Kidney (tissue), 14 donors: Measurements from ENCODE around the gene ROCK2. TPM values are rescaled to one million over a fixed set of nuclear protein-coding genes. Genes with fewer than 3 reads are reported as not detected.

Experiments used
- DNase-seq, 5 donors: peaks; one replicate each; pipeline ENCODE4 v3.0.0-alpha.2; 2013 to 2020
- FAIRE-seq: peaks from 2 replicates; lab custom pipeline; 2012; peaks lifted over from hg19 to GRCh38; lab: Jason Lieb, UNC
- H3K27ac ChIP-seq, 2 donors: one replicate each; pipeline ENCODE4 v1.7.0; 2013; ENCODE audit warnings: low read depth in 2 of 2, low read length in 2 of 2, inconsistent platforms in 1 of 2
- H3K27me3 ChIP-seq: one replicate; pipeline ENCODE4 v1.7.1; 2013; ENCODE audit warnings: low read length, inconsistent platforms; ENCODE audit not compliant: control insufficient read depth, insufficient read depth
- H3K36me3 ChIP-seq, 3 donors: one replicate each; pipeline versions ENCODE4 v1.7.0 to v1.7.1; 2013; ENCODE audit warnings: low read length in 3 of 3, control low read depth in 1 of 3, inconsistent platforms in 1 of 3; ENCODE audit not compliant: insufficient read depth in 3 of 3, control insufficient read depth in 2 of 3
- H3K4me1 ChIP-seq, 3 donors: one replicate each; pipeline versions ENCODE4 v1.7.0 to v1.7.1; 2013; ENCODE audit warnings: low read length in 3 of 3, inconsistent platforms in 1 of 3, low read depth in 1 of 3; ENCODE audit not compliant: control insufficient read depth in 2 of 3, insufficient read depth in 2 of 3
- H3K4me3 ChIP-seq, 3 donors: one replicate each; pipeline versions ENCODE4 v1.7.0 to v1.8.1; 2013; ENCODE audit warnings: low read length in 3 of 3, control low read depth in 1 of 3, inconsistent platforms in 1 of 3
- H3K9ac ChIP-seq, 3 donors: one replicate each; pipeline versions ENCODE4 v1.7.0 to v1.7.1; 2013; ENCODE audit warnings: low read length in 3 of 3, control low read depth in 1 of 3, inconsistent platforms in 1 of 3
- H3K9me3 ChIP-seq, 3 donors: one replicate each; pipeline versions ENCODE4 v1.7.0 to v1.7.1; 2013; ENCODE audit warnings: low read length in 3 of 3, control low read depth in 1 of 3, inconsistent platforms in 1 of 3; ENCODE audit not compliant: control insufficient read depth in 2 of 3, insufficient read depth in 1 of 3
- intact Hi-C: fragments of 100-400 bp; cut with DNase I; formaldehyde crosslinking; loops from one replicate; pipeline ENCODE4 v1.11.1; 2022
- polyA plus RNA-seq: library from polyadenylated mRNA; stranded (reverse); fragments of 350-450 nt; fragmentation: Illumina TruSeq; extraction: RNeasy Lipid Tissue Mini Kit (QIAGEN cat#74804); gene quantifications from one replicate; pipeline ENCODE4 v1.2.3, GENCODE V29; 2014; ENCODE audit warnings: low read depth, low replicate concordance; ENCODE audit not compliant: insufficient read depth
- total RNA-seq: library from RNA; stranded (reverse); fragmentation: NEBNext Ultra II Directional; extraction: Animal tissue kit (Norgen Biotek cat#: 25700); gene quantifications from one replicate; pipeline ENCODE4 v1.2.1, GENCODE V29; 2021
- TF ChIP-seq, protein P1 (sequence below): IDR thresholded peaks from 3 replicates; pipeline ENCODE4 v1.5.1; 2012; ENCODE audit warnings: mild to moderate bottlenecking, moderate library complexity, borderline replicate concordance; ENCODE audit not compliant: insufficient read depth; ENCODE audit errors: extremely low read depth
- donor health status: control.
- donor health status: control.
- donor health status: control.
- donor health status: control.
- donor health status: control.
- donor health status: DM: yes; HTN: yes; CAD: no.
- donor health status: Normal renal cell carcinoma (clear cell type).

Gene ROCK2
- total and polyA plus RNA-seq, 2 donors from 2014 or later = 6.7 to 58.3 TPM

DNA sequence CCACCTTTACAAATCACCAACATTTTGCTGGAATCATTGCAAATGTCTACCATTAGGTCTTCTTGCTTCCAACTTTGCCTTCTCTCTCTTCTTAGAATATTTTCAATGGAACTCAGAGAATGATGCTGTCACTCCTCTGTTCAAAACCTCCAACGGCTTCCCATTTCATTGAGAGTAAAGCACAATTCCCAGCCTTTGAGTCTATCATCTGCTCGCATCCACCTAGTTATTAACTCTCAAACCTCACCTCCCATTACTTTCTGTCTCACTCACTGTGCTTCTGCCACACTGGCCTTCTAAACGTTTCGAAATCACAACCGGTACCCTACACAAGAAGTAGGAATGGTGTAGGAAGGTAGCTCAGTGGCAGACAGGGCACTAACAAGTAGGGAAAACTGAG lies 40.0 kb downstream of the ROCK2 start:
- Histone ChIP-seq H3K9ac (no peak overlapping the region), H3K27me3 (no peaks in the 10 kb centered on the region), H3K4me1 (peaks cover 0 to 6% (median 0%) of the 10 kb centered on the region in 3 donors), H3K27ac (no peak overlapping the region), H3K36me3 (no peaks in the 10 kb centered on the region), H3K9me3 (no peaks in the 10 kb centered on the region), H3K4me3 (no peak overlapping the region)
- FAIRE-seq (no peak), DNase-seq (no peak)
- intact Hi-C loops = no loop called here
- TF ChIP-seq, protein P1, sequence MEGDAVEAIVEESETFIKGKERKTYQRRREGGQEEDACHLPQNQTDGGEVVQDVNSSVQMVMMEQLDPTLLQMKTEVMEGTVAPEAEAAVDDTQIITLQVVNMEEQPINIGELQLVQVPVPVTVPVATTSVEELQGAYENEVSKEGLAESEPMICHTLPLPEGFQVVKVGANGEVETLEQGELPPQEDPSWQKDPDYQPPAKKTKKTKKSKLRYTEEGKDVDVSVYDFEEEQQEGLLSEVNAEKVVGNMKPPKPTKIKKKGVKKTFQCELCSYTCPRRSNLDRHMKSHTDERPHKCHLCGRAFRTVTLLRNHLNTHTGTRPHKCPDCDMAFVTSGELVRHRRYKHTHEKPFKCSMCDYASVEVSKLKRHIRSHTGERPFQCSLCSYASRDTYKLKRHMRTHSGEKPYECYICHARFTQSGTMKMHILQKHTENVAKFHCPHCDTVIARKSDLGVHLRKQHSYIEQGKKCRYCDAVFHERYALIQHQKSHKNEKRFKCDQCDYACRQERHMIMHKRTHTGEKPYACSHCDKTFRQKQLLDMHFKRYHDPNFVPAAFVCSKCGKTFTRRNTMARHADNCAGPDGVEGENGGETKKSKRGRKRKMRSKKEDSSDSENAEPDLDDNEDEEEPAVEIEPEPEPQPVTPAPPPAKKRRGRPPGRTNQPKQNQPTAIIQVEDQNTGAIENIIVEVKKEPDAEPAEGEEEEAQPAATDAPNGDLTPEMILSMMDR = no peak

DNA sequence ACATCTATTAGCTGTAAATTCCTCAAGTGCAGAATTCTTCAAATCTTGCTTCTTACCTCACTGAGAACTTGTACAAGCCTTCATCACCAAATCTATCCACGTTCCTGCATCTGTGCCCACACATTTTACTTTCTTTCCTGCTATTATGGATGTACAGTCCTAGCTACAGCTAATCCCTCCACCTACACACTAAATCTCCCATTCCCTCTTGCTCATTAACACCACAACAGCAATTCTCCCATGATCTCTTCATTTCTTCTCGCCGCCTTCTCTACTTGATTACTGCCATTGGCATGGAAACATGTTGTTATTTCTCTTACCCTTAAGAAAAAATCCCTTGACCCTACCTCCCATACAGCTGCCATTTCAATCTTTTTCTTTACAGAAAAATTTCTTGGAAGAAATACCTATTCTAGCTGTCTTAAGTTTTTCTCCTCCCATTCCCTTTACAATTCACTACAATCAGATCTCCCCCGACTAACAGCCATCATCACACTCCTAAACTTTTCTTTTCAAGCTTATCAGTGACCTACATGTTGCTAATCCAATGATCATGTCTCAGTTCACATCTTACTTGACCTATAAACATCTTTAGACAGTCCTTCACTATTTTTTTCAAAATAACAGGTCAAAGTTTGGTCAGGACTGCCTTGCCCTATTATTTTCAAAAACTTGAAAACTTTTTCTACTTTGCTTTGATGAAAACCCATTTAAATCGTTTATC lies 41.0 kb downstream of the ROCK2 start:
- Histone ChIP-seq H3K9me3 (no peaks in the 10 kb centered on the region), H3K4me1 (peaks cover 0 to 6% (median 0%) of the 10 kb centered on the region in 3 donors), H3K27ac (no peak overlapping the region), H3K9ac (no peak overlapping the region), H3K36me3 (no peaks in the 10 kb centered on the region), H3K27me3 (no peaks in the 10 kb centered on the region), H3K4me3 (no peak overlapping the region)
- DNase-seq = no peak
- intact Hi-C loops = no loop called here
- FAIRE-seq = no peak
- TF ChIP-seq, protein P1 = no peak

DNA sequence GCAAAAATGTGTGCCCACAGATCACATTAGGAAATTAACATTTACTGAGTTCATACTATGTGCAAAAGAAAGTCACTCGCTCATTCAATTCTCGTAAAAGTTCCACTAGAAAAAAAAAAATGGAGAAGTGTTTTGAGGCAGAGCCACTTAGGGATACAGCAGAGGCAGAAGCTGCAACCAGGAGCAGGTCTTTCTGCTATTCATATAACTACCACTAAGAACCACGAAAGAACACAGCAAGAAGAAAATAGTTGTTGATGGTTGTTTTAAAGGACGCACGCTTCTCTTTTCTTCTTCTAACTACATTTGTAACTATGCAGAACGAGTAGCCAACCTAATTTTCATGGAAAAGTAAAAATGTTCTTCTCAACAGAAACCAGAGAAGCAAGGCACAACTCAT lies 45.0 kb downstream of the ROCK2 start:
- DNase-seq = no peak
- Histone ChIP-seq H3K27me3 (no peaks in the 10 kb centered on the region), H3K9ac (no peak overlapping the region), H3K27ac (no peak overlapping the region), H3K4me3 (no peak overlapping the region), H3K9me3 (no peaks in the 10 kb centered on the region), H3K4me1 (no peaks in the 10 kb centered on the region), H3K36me3 (no peaks in the 10 kb centered on the region)
- intact Hi-C loops = no loop called here
- no peak for FAIRE-seq
- TF ChIP-seq, protein P1 = no peak

DNA sequence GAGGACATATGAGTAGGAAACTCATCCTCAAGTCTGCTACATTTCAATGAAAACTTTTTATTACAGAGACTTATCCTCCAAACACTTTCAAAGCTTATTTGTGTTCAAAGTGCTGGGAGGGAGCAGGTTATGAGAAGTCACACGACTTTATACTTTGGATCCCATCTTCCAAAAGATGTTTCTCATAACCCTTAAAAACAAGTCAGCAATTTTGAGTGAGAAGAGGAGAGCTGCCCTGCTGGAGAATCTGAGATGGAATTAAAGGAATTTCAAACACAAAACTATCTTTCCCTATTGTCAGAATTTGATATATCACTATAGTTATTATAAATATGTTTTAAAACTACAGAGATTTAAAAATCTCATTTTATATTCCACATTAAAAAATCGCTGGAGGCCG lies 45.8 kb downstream of the ROCK2 start:
- DNase-seq (no peak), FAIRE-seq (no peak)
- Histone ChIP-seq H3K4me1 (no peaks in the 10 kb centered on the region), H3K4me3 (no peak overlapping the region), H3K36me3 (no peaks in the 10 kb centered on the region), H3K27ac (no peak overlapping the region), H3K27me3 (no peaks in the 10 kb centered on the region), H3K9ac (no peak overlapping the region), H3K9me3 (no peaks in the 10 kb centered on the region)
- TF ChIP-seq, protein P1 = no peak
- intact Hi-C loops = no loop called here
